GM18526 (cell line): Measurements from ENCODE around the gene C9orf78.

Experiments used
- POLR2A ChIP-seq: IDR thresholded peaks from 3 replicates; pipeline ENCODE4 v1.6.1; 2011; ENCODE audit not compliant: insufficient read length; ENCODE audit errors: extremely low read depth

The C9orf78 gene

GRCh38 chr9:129781131-129781530 lies 53.9 kb downstream of the C9orf78 start:
- TF ChIP-seq POLR2A: no peak

- TF ChIP-seq POLR2A: no peak
Measured at GRCh38 chr9:129779560-129780190, 55.4 kb downstream of the C9orf78 start.

- TF ChIP-seq POLR2A: no peak
Measured at GRCh38 chr9:129778469-129778868, 56.6 kb downstream of the C9orf78 start.

GRCh38 chr9:129777769-129778130 lies 57.3 kb downstream of the C9orf78 start:
- no peak for TF ChIP-seq POLR2A
